Aorta (tissue), 5 donors: ENCODE data around the gene RPS18. TPM values are rescaled to one million over a fixed set of nuclear protein-coding genes. Genes with fewer than 3 reads are reported as not detected.

Source experiments
- ATAC-seq: fragments of 200-7000 bp; cut with Tn5 transposase; one replicate; pipeline ENCODE4 v1.9.1; 2022; ENCODE audit warnings: moderate library complexity; ENCODE audit not compliant: low FRiP score
- DNase-seq, 2 donors: peaks; one replicate each; pipeline ENCODE4 v3.0.0-alpha.2; 2020
- H3K27ac ChIP-seq, 2 donors: one replicate each; pipeline ENCODE4 v1.5.1; 2013; ENCODE audit warnings: low read length in 2 of 2, mild to moderate bottlenecking in 2 of 2, moderate library complexity in 2 of 2, control low read depth in 1 of 2, inconsistent platforms in 1 of 2, low read depth in 1 of 2
- H3K27me3 ChIP-seq, 2 donors: one replicate each; pipeline ENCODE4 v1.6.1; 2013; ENCODE audit warnings: control low read depth in 1 of 2, low read length in 1 of 2, mild to moderate bottlenecking in 1 of 2, moderate library complexity in 1 of 2; ENCODE audit not compliant: insufficient read depth in 2 of 2, control insufficient read depth in 1 of 2
- H3K36me3 ChIP-seq, 2 donors: one replicate each; pipeline ENCODE4 v1.6.1; 2013; ENCODE audit warnings: control low read depth in 1 of 2, low read length in 1 of 2, mild to moderate bottlenecking in 1 of 2; ENCODE audit not compliant: insufficient read depth in 2 of 2, control insufficient read depth in 1 of 2
- H3K4me1 ChIP-seq, 2 donors: one replicate each; pipeline ENCODE4 v1.6.1; 2013; ENCODE audit warnings: low read length in 2 of 2, control low read depth in 1 of 2, mild to moderate bottlenecking in 1 of 2, moderate library complexity in 1 of 2; ENCODE audit not compliant: insufficient read depth in 2 of 2, control insufficient read depth in 1 of 2
- H3K4me3 ChIP-seq, 2 donors: one replicate each; pipeline ENCODE4 v1.5.1; 2013; ENCODE audit warnings: low read length in 2 of 2, control low read depth in 1 of 2, mild to moderate bottlenecking in 1 of 2
- H3K9me3 ChIP-seq: one replicate; pipeline ENCODE4 v1.6.1; 2013; ENCODE audit warnings: mild to moderate bottlenecking, low read length; ENCODE audit not compliant: control insufficient read depth
- WGBS, 2 donors: extraction: QIAGEN DNeasy Blood & Tissue Kit; methylation state at CpG; one replicate each; pipeline ENCODE4 v1.1.7; 2013; 5-methylcytosine and 5-hydroxymethylcytosine counted together
- intact Hi-C, 2 donors: fragments of 100-400 bp; cut with DNase I; formaldehyde crosslinking; loops; one replicate each; pipeline versions ENCODE4 v1.14.2 to v1.15.0; 2022
- polyA plus RNA-seq, 2 donors: library from polyadenylated mRNA; stranded (reverse); fragments of 200-250 nt; gene quantifications; one replicate each; pipeline ENCODE4 v1.2.3, GENCODE V29; 2013
- total RNA-seq, 2 donors: library from RNA; stranded (reverse); fragmentation: NEBNext Ultra II Directional; extraction: Animal tissue kit (Norgen Biotek cat#: 25700); gene quantifications; one replicate each; pipeline ENCODE4 v1.2.1, GENCODE V29; 2021
- donor health status: healthy with polysubstance abuse.
- donor health status: Bipolar disorder and iron deficiency.
- donor health status: DM: no; HTN: no; CAD: no.
- donor health status: DM: no; HTN: no; CAD: no.
- donor health status: DM: yes; HTN: yes; CAD: no.

The RPS18 gene
- total and polyA plus RNA-seq, 4 donors, result 1,497 to 5,431 (median 2,893) TPM

DNA sequence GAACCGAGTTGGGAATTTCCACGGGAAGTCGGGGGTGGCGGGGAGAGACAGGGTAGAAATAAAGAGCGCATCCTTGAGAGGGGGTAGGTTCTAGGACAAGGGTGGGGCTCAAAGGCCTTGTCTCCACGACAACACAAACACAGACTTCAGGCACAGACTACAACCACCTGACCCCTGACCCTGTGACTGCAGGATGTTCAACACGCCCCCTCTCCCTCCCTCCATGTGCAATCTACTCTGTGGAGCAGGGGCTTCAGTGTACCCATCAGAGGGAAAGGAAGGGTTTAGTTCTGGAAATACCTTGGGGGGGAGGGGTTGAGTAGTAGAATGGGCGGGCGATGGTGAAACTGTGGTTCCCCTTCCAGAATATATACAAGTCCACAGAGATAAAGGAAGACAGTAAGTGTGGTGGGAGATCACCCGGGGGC, 42.7 kb downstream of the RPS18 start:
- no peaks in the 10 kb centered on the region for H3K27me3 ChIP-seq
- peak overlapping the region; percentile 83 to 91 for H3K4me3 ChIP-seq
- no peaks in the 10 kb centered on the region for H3K9me3 ChIP-seq
- DNase-seq (peak; percentile 81 to 89), ATAC-seq (peak; percentile 56)
- WGBS, 2 donors, result 3 to 4% methylated on average over 10 of the region's 10 CpGs
- H3K27ac ChIP-seq, result peak overlapping the region; percentile 22 to 36
- H3K4me1 ChIP-seq, result no peaks in the 10 kb centered on the region
- intact Hi-C loops, result loop anchor here in 1 of 2 donors (5.0 kb wide), 1 partner anchor 37 kb away; the partner anchor contains the start of gene B3GALT4
- H3K36me3 ChIP-seq, result peaks cover 0 to 2% of the 10 kb centered on the region in 2 donors

DNA sequence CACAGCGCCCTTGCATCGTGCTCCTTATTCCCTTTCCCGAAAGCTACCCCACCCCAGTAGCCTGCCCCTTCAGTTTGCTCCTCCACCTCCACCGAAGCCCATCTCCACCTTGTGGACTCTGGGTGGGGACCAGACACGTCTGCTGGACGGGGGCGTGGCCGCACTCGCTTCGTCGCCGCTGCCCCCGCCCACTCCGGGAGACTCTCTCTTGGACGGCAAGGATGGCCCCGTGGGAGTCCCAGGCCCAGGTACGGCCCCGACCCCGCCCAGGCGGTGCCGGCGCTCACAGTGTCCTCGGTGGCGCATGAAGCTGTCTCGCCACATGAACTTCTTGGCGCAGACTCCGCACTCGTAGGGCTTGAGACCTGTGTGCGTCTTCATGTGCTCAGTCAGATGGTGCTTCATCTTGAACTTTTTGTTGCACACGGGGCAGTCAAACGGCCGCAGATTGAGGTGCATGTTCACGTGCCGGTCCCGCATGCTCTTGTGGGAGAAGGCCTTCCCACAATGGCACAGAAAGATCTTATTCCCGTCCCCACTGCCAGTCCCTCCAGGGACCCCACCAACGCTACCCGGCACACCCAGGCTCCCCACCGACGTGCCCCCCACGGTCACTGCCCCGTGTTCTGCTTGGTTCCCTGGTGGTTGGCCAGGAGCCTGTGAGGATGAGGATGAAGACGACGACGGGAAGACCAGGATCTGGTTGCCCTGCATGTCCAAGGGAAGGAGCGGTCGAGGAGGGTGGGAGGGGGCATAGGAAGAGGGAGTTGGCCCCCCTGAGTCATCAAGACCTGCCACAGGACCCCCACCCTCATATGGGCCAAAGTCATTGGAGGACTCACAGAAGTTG, 43.3 kb downstream of the RPS18 start:
- intact Hi-C loops, result loop anchor here in 1 of 2 donors (5.0 kb wide), 1 partner anchor 38 kb away; the partner anchor contains the start of gene B3GALT4

DNA sequence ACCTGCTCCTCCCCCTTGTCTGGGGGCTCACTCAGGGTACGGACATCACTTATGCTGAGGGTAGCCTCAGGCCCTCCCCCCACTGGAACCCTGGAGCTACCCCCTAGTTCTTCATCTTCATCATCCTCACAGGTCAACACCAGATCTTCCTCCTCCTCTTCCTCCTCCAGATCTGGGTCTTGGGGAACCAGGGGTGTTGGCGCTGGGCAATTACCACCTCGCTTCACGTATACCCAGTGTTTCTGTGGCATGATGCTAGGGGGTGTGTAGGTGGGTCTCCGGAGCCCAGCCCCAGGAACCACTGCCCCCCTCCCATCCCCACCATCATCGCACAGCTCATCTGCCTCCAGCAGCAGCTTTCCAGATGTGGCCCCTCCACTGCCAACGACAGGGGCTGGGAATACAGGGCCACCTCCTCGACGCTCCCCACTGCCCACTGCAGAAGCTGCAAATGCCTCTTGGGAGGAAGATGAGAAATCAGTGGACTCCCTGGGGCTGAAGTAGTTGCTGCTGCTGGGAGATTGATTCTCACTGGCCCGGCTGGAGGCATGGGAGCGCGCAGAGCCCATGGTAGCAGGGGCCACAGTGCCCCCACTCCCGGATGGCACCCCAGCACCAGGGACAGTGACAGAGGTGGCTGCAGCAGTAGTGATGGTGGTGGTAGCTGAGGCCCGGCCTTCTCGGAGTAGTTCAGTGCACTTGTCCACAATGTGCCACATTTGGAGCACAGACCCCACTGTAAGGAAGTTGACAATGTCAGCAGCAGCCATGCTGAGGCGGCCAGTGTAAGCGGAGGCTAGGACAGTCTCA, 44.1 kb downstream of the RPS18 start:
- no peak for DNase-seq
- WGBS, 2 donors, result 84 to 86% methylated on average over 17 of the region's 17 CpGs
- H3K36me3 ChIP-seq, result peaks cover 0 to 2% of the 10 kb centered on the region in 2 donors
- no peaks in the 10 kb centered on the region for H3K27me3 ChIP-seq
- intact Hi-C loops, result loop anchor here in 1 of 2 donors (2.0 kb wide), 1 partner anchor 343 kb away; no protein-coding TSS in a partner anchor
- H3K4me1 ChIP-seq, result no peaks in the 10 kb centered on the region
- H3K9me3 ChIP-seq, result no peaks in the 10 kb centered on the region
- no peak for ATAC-seq
- no peak overlapping the region for H3K27ac ChIP-seq
- H3K4me3 ChIP-seq, result no peak overlapping the region

More for the DNA sequence above, 43.3 kb downstream of the RPS18 start:
- Histone ChIP-seq H3K4me3 (no peak overlapping the region), H3K9me3 (no peaks in the 10 kb centered on the region), H3K36me3 (peaks cover 0 to 2% of the 10 kb centered on the region in 2 donors), H3K27ac (peak overlapping the region in 1 of 2 donors; percentile 9), H3K4me1 (no peaks in the 10 kb centered on the region), H3K27me3 (no peaks in the 10 kb centered on the region)
- WGBS, 2 donors, result 39 to 44% methylated on average over 47 of the region's 47 CpGs
- DNase-seq (peak; percentile 67 to 84), ATAC-seq (no peak)

DNA sequence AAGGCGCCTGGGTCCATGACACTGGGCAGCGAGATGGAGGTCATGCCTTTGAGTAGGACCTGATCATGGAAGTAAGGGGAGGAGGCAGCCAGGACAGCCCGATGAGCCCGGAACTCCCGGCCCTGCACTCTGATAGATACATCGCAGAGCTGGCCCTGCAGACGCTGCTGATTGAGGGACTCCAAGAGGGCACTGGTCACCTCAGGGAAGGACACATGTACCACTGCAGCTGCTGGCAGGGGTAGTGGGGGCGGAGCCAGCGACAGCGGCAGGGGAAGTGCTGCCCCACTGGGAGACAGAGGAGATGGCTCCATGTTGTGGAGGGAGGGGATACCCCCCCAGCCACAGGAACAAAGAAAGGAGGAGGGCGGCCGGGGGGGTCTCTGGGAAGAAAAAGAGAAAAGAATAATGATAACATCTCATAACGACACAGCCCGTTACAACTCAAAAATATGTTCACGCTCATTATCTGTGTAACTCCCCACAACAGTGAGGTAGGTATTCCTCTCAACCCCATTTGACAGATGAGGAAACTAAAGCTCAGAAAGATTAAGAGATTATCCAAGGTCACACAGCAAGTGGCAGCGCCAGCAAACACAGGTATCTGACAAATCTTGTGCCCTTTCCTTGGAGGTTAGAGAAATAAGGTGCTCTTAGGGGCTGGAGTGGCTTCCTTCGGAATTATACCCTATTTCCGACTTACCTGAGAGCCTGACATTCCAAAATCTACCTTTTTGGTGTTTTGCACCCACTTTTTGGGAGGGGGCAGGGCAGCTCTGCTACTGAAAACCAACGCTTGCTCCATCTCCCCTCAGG, 44.9 kb downstream of the RPS18 start:
- Histone ChIP-seq H3K4me1 (peaks cover 0 to 3% of the 10 kb centered on the region in 2 donors), H3K27me3 (no peaks in the 10 kb centered on the region), H3K4me3 (no peak overlapping the region), H3K27ac (no peak overlapping the region), H3K9me3 (no peaks in the 10 kb centered on the region), H3K36me3 (peaks cover 0 to 2% of the 10 kb centered on the region in 2 donors)
- ATAC-seq, result no peak
- WGBS, 2 donors, result 72 to 77% methylated on average over 19 of the region's 19 CpGs
- intact Hi-C loops, result loop anchor here in 1 of 2 donors (2.0 kb wide), 1 partner anchor 344 kb away; no protein-coding TSS in a partner anchor
- no peak for DNase-seq

DNA sequence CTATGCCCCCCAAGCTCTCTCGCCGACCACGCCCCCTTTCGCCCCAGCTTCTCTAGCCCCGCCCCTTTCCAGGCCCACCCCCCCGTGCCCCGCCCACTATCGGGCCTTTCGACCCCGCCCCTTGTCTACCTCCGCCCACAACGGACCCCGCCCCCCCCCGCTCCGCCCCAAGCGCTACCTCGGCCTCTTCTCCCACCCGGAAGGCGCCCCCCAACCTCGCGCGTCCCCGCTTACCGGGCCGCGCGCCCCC, 45.5 kb downstream of the RPS18 start:
- H3K27ac ChIP-seq, result no peak overlapping the region
- no peak for ATAC-seq

DNA sequence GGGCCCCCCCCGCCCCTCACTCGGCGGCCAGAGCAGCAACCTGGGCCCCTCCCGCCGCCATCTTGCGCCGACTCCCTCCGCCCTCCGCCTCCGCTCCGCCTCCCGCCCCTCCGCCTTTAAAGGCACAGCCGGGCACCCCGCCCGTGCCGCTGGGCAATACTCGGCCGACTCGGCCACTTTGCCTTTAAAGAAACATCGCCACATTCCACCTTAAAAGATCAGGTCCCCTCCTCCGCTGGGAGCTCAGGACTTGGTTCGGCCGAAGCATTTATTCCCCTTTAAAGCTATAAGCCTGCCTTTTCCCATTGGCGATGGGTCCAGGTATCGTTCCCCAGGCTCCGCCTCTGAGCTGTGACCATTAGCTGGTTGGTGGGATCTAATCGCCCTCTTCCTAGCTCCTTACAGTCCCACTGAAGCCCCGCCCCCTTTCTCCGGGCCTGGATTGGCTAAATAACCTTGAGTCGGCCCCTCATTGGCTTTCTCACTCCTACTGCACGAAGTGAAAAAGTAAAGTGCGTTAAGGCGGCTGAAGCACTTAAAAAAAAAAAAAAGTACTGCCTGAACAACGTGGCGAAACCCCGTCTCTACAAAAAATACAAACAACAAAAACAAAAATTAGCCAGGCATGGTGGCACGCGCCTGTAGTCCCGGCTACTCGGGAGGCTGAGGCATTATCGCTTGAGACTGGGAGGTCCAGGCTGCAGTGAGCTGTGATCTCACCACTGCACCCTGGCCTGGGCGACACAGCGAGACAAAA, 46.0 kb downstream of the RPS18 start, which contains the start of gene ZBTB22:
Gene ZBTB22, minus strand, starts transcription at position 76 of the 757 bp plus-strand sequence. CDS start 828 bp downstream, outside the sequence.
- Histone ChIP-seq H3K4me3 (peak within 1 kb of the TSS in 1 of 2 donors; percentile 45), H3K36me3 (peaks cover 0 to 2% of the 10 kb centered on the region in 2 donors), H3K27me3 (no peaks in the 10 kb centered on the region), H3K27ac (peak within 1 kb of the TSS in 1 of 2 donors; percentile 67), H3K4me1 (peaks cover 0 to 4% of the 10 kb centered on the region in 2 donors), H3K9me3 (no peaks in the 10 kb centered on the region)
- DNase-seq (peak; percentile 99 to 100), ATAC-seq (peak; percentile 87)
- 1% methylated on average over 44 of the region's 44 CpGs for WGBS, 2 donors
- intact Hi-C loops, result loop anchor here in 1 of 2 donors (2.0 kb wide), 1 partner anchor 345 kb away; no protein-coding TSS in a partner anchor

More for the DNA sequence above, 45.5 kb downstream of the RPS18 start:
- Histone ChIP-seq H3K9me3 (no peaks in the 10 kb centered on the region), H3K4me1 (peaks cover 0 to 4% of the 10 kb centered on the region in 2 donors), H3K27me3 (no peaks in the 10 kb centered on the region), H3K36me3 (peaks cover 0 to 2% of the 10 kb centered on the region in 2 donors), H3K4me3 (peak overlapping the region in 1 of 2 donors; percentile 45)
- peak in 1 of 2 donors; percentile 87 for DNase-seq
- intact Hi-C loops, result loop anchor here in 1 of 2 donors (2.0 kb wide), 1 partner anchor 345 kb away; no protein-coding TSS in a partner anchor
- 0 to 2% methylated on average over 11 to 27 of the region's 27 CpGs for WGBS, 2 donors

DNA sequence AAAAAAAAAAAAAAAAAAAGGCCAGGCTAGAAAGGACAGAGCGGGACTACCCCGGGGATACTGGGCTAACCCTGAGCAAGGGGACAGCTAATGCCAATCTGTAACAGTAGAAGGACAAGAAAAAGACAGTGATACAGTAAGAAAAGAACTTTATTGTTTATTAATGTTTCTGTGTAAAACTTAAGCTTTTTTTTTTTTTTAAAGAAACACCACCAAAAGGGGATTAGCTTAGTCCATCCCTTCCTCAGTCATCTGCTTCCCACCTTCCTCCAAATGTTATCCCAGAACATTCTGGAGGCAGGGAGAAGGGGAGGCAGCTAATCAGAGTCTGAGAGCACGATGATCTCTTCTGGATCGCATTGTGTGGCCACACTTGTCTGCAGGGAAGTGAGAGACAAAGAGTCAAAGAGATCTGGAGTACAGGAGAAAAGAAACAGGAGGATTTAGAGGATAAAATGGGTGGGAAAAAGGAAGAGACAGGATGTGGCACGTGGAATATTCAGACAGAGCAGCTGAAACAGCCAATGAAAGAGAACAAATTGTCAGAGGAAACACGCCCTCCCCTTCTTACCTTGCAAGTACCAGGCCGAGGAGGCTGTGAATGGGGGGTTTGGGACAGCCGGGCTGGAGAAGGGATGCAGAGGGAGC, 46.7 kb downstream of the RPS18 start:
- Histone ChIP-seq H3K36me3 (peaks cover 0 to 2% of the 10 kb centered on the region in 2 donors), H3K9me3 (no peaks in the 10 kb centered on the region), H3K4me3 (no peak overlapping the region), H3K4me1 (peaks cover 0 to 4% of the 10 kb centered on the region in 2 donors), H3K27ac (peak overlapping the region in 1 of 2 donors; percentile 55), H3K27me3 (no peaks in the 10 kb centered on the region)
- DNase-seq (no peak), ATAC-seq (no peak)
- WGBS, 2 donors, result 60 to 65% methylated on average over 8 of the region's 8 CpGs
- intact Hi-C loops, result no loop called here
